SK-N-MC (cell line): ENCODE data around the gene RAP1GAP2.

Source experiments
- EZH2 ChIP-seq: fragments of 200-600 bp; sonication (generic); IDR thresholded peaks from one replicate; pipeline ENCODE4 v1.6.1; 2017; ENCODE audit warnings: antibody characterized with exemption
- FOXP2 ChIP-seq: optimal IDR thresholded peaks from 2 replicates; pipeline ENCODE3; 2011; ENCODE audit warnings: mild to moderate bottlenecking, moderate library complexity; ENCODE audit not compliant: insufficient read depth; ENCODE audit errors: extremely low read length, control extremely low read depth
- POLR2AphosphoS5 ChIP-seq: IDR thresholded peaks from 2 replicates; pipeline ENCODE4 v1.6.1; 2012; ENCODE audit warnings: mild to moderate bottlenecking, low read depth, low read length, borderline replicate concordance

- TF ChIP-seq EZH2 (no peak), POLR2AphosphoS5 (no peak), FOXP2 (no peak)
Measured at GRCh38 chr17:2805961-2806360, 9.7 kb downstream of the RAP1GAP2 start.
